ENCODE measurements around the gene KRTAP4-6. TPM values are rescaled to one million over a fixed set of nuclear protein-coding genes. Genes with fewer than 3 reads are reported as not detected.
"Not testable (repeated sequence)": the region's sequence is repeated elsewhere in the genome, so short reads cannot be mapped to it uniquely, and the experiment has no call there.

Gene KRTAP4-6
- total RNA-seq, 1 donor from 2014 or later, result not detected

DNA sequence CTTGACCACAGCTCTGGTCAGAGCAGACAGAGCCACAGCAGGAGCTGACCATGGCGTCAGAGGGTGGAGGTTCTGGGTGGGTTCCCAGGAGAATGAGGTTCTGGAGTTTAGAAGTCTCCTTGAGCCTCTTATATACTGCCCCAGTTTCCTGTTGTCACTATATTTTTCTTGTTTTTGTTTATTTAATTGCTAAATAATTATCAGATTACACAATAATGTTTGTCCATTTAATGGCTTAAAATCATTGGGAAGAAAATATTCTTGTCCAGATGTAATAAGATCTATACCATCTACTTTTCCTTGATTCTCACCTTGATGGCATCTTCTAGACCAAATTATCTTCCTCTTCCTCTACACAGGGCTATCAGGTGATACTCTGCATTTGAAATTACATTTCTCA is 27.8 kb upstream of the KRTAP4-6 start, which contains the start of gene KRTAP4-3:
Gene KRTAP4-3 (minus strand): TSS at position 101 of the 400 bp plus-strand sequence. CDS start 49 bp downstream, at position 52.
- no peak for DNase-seq (ENCODE audit: low spot score, unreplicated experiment)
- no peak for TF ChIP-seq CTCF (IDR thresholded peaks at IDR 0.05; ENCODE audit: unreplicated experiment)
- no peaks in the 10 kb centered on the region for H3K4me1 Mint-ChIP-seq (ENCODE audit: low read depth)
- no peaks in the 10 kb centered on the region for H3K9me3 Mint-ChIP-seq (ENCODE audit: low read depth)
- H3K36me3 Mint-ChIP-seq (ENCODE audit: insufficient read depth), result no peaks in the 10 kb centered on the region
- H3K27me3 Mint-ChIP-seq, result peaks cover 13% of the 10 kb centered on the region
- H3K4me3 Mint-ChIP-seq (ENCODE audit: low read depth), result no peak within 1 kb of the TSS
- H3K27ac Mint-ChIP-seq, result no peak within 1 kb of the TSS

GRCh38 chr17:41167561-41167960 is 27.2 kb upstream of the KRTAP4-6 start:
- H3K4me3 Mint-ChIP-seq (ENCODE audit: low read depth), result no peak overlapping the region
- H3K27ac Mint-ChIP-seq, result no peak overlapping the region
- H3K27me3 Mint-ChIP-seq, result peaks cover 14% of the 10 kb centered on the region
- no peak for DNase-seq (ENCODE audit: low spot score, unreplicated experiment)
- no peaks in the 10 kb centered on the region for H3K9me3 Mint-ChIP-seq (ENCODE audit: low read depth)
- no peaks in the 10 kb centered on the region for H3K4me1 Mint-ChIP-seq (ENCODE audit: low read depth)
- TF ChIP-seq CTCF (IDR thresholded peaks at IDR 0.05; ENCODE audit: unreplicated experiment), result no peak
- no peaks in the 10 kb centered on the region for H3K36me3 Mint-ChIP-seq (ENCODE audit: insufficient read depth)

GRCh38 chr17:41163828-41164227 is 23.5 kb upstream of the KRTAP4-6 start:
- Mint-ChIP-seq H3K27ac (no peak overlapping the region), H3K9me3 (ENCODE audit: low read depth) (no peaks in the 10 kb centered on the region), H3K27me3 (peaks cover 9% of the 10 kb centered on the region), H3K4me3 (ENCODE audit: low read depth) (no peak overlapping the region), H3K4me1 (ENCODE audit: low read depth) (no peaks in the 10 kb centered on the region), H3K36me3 (ENCODE audit: insufficient read depth) (no peaks in the 10 kb centered on the region)
- DNase-seq (ENCODE audit: low spot score, unreplicated experiment), result no peak
- no peak for TF ChIP-seq CTCF (IDR thresholded peaks at IDR 0.05; ENCODE audit: unreplicated experiment)

- Mint-ChIP-seq H3K4me3 (ENCODE audit: low read depth) (no peak within 1 kb of the TSS), H3K4me1 (ENCODE audit: low read depth) (no peaks in the 10 kb centered on the region), H3K27ac (no peak within 1 kb of the TSS), H3K27me3 (peaks cover 6% of the 10 kb centered on the region), H3K9me3 (ENCODE audit: low read depth) (no peaks in the 10 kb centered on the region), H3K36me3 (ENCODE audit: insufficient read depth) (no peaks in the 10 kb centered on the region)
- TF ChIP-seq CTCF (IDR thresholded peaks at IDR 0.05; ENCODE audit: unreplicated experiment), result no peak
- no peak for DNase-seq (ENCODE audit: low spot score, unreplicated experiment)
Measured at GRCh38 chr17:41160648-41161047, 20.3 kb upstream of the KRTAP4-6 start, which contains the start of gene KRTAP4-4. Gene KRTAP4-4 (minus strand): TSS chr17:41160748. CDS start chr17:41160691, 57 bp downstream.

GRCh38 chr17:41160190-41160589 is 19.8 kb upstream of the KRTAP4-6 start:
- not testable (repeated sequence) for H3K4me3 Mint-ChIP-seq (ENCODE audit: low read depth); DNase-seq (ENCODE audit: low spot score, unreplicated experiment); H3K4me1 Mint-ChIP-seq (ENCODE audit: low read depth); H3K9me3 Mint-ChIP-seq (ENCODE audit: low read depth); H3K36me3 Mint-ChIP-seq (ENCODE audit: insufficient read depth); H3K27me3 Mint-ChIP-seq; H3K27ac Mint-ChIP-seq

DNA sequence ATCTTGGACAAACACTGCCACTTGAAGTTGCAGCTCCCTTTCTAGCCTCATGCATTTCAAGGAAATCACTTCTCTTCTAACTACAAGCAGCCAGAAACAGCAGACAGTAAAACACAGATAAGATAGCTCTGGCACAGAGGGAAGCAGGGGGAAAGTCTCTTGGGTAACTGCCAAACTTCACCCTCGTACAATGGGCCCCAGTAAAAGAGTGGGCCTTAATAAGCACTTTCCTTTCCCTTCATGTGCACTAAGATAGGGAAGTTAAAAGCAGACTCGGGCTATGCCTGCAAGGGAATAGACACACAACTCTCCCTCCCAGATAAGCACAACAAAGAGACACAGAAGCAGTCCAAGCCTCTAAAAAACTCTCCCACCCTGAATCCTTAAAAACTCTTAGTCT is 13.5 kb upstream of the KRTAP4-6 start:
- no peaks in the 10 kb centered on the region for H3K36me3 Mint-ChIP-seq (ENCODE audit: insufficient read depth)
- no peaks in the 10 kb centered on the region for H3K9me3 Mint-ChIP-seq (ENCODE audit: low read depth)
- no peak for DNase-seq (ENCODE audit: low spot score, unreplicated experiment)
- no peak overlapping the region for H3K4me3 Mint-ChIP-seq (ENCODE audit: low read depth)
- TF ChIP-seq CTCF (IDR thresholded peaks at IDR 0.05; ENCODE audit: unreplicated experiment), result no peak
- H3K27ac Mint-ChIP-seq, result no peak overlapping the region
- H3K4me1 Mint-ChIP-seq (ENCODE audit: low read depth), result peaks cover 2% of the 10 kb centered on the region
- peaks cover 6% of the 10 kb centered on the region for H3K27me3 Mint-ChIP-seq

All from progenitor cell of endocrine pancreas (in vitro differentiated cells).